ENCODE results near the gene NDC80.

DNA sequence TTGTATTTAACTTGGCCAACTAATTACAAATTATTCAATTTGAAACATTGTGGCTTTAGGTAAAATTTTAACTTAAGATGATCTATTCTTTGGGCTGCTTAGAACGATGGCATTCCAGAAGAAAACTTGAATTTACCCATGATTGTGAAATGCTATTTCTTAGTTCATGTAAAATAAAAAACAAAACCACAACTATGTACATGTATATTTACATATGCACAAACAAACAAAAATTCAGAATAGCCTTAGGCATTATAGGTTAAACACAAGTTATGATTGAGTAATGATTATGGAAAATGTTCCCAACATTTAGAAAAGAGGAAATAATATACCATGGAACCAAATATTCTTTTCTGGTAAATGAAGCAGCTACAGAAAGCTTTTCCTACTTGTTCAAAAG, 80.6 kb downstream of the NDC80 start:
- TF ChIP-seq, protein P1, sequence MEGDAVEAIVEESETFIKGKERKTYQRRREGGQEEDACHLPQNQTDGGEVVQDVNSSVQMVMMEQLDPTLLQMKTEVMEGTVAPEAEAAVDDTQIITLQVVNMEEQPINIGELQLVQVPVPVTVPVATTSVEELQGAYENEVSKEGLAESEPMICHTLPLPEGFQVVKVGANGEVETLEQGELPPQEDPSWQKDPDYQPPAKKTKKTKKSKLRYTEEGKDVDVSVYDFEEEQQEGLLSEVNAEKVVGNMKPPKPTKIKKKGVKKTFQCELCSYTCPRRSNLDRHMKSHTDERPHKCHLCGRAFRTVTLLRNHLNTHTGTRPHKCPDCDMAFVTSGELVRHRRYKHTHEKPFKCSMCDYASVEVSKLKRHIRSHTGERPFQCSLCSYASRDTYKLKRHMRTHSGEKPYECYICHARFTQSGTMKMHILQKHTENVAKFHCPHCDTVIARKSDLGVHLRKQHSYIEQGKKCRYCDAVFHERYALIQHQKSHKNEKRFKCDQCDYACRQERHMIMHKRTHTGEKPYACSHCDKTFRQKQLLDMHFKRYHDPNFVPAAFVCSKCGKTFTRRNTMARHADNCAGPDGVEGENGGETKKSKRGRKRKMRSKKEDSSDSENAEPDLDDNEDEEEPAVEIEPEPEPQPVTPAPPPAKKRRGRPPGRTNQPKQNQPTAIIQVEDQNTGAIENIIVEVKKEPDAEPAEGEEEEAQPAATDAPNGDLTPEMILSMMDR (IDR thresholded peaks at IDR 0.05) = no peak
- TF ChIP-seq POLR2A (IDR thresholded peaks at IDR 0.05) = no peak
